ENCODE results near the gene CCDC138.

The CCDC138 gene

DNA sequence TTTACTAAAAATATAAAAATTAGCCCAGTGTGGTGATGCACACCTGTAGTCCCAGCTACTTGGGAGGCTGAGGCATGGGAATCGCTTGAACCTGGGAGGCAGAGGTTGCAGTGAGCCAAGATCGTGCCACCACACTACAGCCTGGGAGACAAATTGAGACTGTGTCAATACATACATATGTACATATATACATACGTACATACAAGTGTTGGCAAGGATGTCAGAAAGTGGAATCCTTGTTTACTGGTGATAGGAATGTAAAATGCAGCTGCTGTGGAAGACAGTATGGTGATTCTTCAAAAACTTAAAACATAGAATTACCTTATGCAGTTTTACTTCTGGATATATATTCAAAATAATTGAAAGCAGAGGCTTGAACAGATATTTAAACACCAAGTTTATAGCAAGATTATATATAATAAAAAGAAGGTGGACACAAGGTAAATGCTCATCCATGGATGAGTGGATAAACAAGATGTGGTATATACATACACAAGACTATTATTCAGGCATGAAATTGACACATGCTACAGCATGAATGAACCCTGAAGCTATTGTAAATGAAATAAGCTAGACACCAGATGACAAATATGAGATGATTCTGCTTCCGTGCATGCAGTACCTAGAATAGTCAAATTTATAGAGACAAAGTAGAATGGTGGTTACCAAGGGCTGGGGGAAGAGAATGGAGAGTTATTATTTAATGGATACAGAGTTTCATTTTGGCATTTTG lies 43.2 kb downstream of the CCDC138 start:
- TF ChIP-seq, protein P1, sequence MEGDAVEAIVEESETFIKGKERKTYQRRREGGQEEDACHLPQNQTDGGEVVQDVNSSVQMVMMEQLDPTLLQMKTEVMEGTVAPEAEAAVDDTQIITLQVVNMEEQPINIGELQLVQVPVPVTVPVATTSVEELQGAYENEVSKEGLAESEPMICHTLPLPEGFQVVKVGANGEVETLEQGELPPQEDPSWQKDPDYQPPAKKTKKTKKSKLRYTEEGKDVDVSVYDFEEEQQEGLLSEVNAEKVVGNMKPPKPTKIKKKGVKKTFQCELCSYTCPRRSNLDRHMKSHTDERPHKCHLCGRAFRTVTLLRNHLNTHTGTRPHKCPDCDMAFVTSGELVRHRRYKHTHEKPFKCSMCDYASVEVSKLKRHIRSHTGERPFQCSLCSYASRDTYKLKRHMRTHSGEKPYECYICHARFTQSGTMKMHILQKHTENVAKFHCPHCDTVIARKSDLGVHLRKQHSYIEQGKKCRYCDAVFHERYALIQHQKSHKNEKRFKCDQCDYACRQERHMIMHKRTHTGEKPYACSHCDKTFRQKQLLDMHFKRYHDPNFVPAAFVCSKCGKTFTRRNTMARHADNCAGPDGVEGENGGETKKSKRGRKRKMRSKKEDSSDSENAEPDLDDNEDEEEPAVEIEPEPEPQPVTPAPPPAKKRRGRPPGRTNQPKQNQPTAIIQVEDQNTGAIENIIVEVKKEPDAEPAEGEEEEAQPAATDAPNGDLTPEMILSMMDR (IDR thresholded peaks at IDR 0.05; ENCODE audit: insufficient read depth, low read depth, low read length, missing control alignments) = no peak
- peak; percentile 66 for DNase-seq (ENCODE audit: low read depth)
- H3K4me3 ChIP-seq (ENCODE audit: low read length) = no peak overlapping the region

DNA sequence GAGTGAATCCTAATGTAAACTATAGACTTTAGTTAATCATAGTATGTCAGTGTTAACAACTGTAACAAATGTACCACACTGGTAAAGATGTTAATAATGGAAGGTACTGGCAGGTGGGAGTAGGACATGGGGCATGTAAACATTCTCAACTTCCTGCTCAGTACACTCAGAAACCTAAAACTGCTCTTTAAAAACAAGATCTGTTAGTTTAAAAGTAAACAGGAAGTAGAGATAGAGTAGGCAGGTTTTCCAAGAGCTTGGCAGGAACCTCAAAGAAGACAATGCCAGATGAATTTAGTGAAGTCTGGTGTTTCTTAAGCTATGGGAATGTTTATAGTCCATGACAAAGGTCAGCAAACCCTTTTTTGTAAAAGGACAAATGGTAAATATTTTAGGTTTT lies 46.6 kb downstream of the CCDC138 start:
- DNase-seq (ENCODE audit: low read depth) = no peak
- TF ChIP-seq, protein P1 (IDR thresholded peaks at IDR 0.05; ENCODE audit: insufficient read depth, low read depth, low read length, missing control alignments) = no peak
- H3K4me3 ChIP-seq (ENCODE audit: low read length) = no peak overlapping the region

DNA sequence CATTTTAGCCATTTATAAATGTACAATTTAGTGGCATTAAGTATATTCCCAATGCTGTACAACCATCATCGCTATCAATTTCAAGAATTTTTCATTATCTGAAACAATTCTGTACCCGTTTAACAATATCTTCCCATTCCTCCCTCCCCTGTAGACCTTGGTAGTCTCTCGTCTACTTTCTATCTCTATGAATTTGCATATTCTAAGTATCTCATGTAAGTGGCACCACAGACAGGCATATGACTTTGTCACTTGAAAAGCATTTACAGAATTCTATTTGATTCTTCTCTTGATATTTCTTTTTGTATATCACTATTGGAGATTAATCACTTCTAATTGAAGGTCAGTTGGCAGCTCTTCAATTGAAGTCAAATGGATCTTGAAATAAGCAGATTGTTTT lies 48.0 kb downstream of the CCDC138 start:
- DNase-seq (ENCODE audit: low read depth) = no peak
- no peak overlapping the region for H3K4me3 ChIP-seq (ENCODE audit: low read length)
- TF ChIP-seq, protein P1 (IDR thresholded peaks at IDR 0.05; ENCODE audit: insufficient read depth, low read depth, low read length, missing control alignments) = no peak

DNA sequence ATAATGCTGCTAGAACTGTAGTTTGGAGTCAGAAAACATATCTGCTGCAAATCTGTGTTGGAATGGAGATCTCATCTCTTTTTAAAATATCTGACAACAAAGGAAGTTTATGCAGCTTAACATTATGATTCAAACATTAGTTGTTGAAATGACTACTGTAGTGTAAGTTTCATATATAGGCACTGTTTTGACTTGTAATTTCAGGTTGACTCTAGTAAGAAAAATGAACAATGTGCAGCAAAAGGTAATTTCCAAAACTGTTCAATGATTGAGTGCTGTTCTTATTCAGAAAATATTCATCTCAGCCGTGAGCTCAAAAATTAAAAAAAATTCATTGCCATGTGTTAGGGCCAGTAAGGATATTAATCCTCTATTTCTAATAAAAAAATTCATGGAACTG lies 48.5 kb downstream of the CCDC138 start:
- DNase-seq (ENCODE audit: low read depth) = no peak
- TF ChIP-seq, protein P1 (IDR thresholded peaks at IDR 0.05; ENCODE audit: insufficient read depth, low read depth, low read length, missing control alignments) = no peak
- no peak overlapping the region for H3K4me3 ChIP-seq (ENCODE audit: low read length)

DNA sequence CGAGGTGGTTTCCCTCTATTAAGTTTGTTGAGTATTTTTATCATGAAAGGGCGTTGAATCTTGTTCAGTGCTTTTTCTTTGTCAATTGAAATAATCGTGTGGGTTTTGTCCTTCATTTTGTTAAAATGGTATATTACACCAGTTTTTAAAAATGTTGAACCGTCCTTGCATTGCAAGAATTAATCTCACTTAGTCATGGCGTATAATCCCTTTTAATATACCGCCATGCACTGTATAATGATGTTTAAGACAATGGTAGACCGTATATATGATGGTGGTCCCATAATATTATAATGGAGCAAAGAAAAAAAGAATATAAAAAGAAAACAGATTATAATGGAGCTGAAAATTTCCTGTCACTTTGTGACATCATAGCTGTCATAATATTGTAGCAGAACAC lies 50.6 kb downstream of the CCDC138 start:
- TF ChIP-seq, protein P1 (IDR thresholded peaks at IDR 0.05; ENCODE audit: insufficient read depth, low read depth, low read length, missing control alignments) = no peak
- DNase-seq (ENCODE audit: low read depth) = no peak
- no peak overlapping the region for H3K4me3 ChIP-seq (ENCODE audit: low read length)

DNA sequence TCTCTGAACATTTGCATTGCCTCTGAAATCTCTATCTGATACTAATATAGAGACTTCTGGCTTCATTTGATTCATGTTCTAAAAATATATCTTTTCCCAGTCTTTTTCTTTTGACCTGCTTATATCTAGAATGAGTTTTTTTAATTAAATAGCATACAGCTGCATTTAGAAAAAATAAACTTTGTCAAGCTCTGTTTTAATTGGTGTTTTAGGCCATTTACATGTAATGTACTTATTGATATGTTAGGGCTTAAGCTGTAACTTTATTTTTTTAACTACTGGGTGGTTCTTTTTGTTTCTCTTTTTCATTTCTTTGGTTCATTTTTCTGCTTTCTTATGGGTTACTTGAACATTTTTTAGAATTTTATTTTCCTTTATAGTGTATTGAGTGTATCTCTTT lies 54.9 kb downstream of the CCDC138 start:
- DNase-seq (ENCODE audit: low read depth) = no peak
- TF ChIP-seq, protein P1 (IDR thresholded peaks at IDR 0.05; ENCODE audit: insufficient read depth, low read depth, low read length, missing control alignments) = no peak
- H3K4me3 ChIP-seq (ENCODE audit: low read length) = no peak overlapping the region

DNA sequence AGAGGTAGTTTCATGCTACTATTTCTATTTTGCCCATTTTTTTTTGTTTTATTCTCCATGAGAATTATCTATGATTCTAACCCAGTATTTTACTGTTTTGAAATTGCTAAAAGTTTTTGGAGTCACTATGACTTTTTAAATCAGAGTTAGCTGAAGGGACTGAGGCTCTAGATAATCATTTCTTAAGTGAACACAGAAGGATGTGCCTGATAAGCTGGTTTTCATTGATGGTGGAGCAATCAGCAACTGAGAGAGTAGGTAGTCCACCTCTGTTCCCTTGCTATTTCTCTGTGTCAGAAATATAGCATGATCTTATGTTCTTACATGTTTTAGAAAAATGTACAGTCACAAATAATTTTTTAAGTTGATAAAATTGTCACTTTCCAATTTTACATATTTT lies 59.4 kb downstream of the CCDC138 start:
- H3K4me3 ChIP-seq (ENCODE audit: low read length) = no peak overlapping the region
- TF ChIP-seq, protein P1 (IDR thresholded peaks at IDR 0.05; ENCODE audit: insufficient read depth, low read depth, low read length, missing control alignments) = no peak
- DNase-seq (ENCODE audit: low read depth) = no peak

All from epithelial cell of esophagus (primary cell).